ENCODE results near the gene CSF1.

- TF ChIP-seq POLR2A (IDR thresholded peaks at IDR 0.05), result no peak
- no peak for TF ChIP-seq CTCF (IDR thresholded peaks at IDR 0.05)
Observed at GRCh38 chr1:109879881-109880525, 30.6 kb upstream of the CSF1 start.
